HepG2 (cell line): ENCODE data around the gene TEKTIP1. TPM values are rescaled to one million over a fixed set of nuclear protein-coding genes. Genes with fewer than 3 reads are reported as not detected.

Source experiments
- ATAC-seq: fragments of 200-7000 bp; cut with Tn5 transposase; 3 replicates; pipeline ENCODE4 v1.9.1; 2020; ENCODE audit warnings: mild to moderate bottlenecking, moderate library complexity
- BruUV-seq: library from RNA; stranded (reverse); fragments of 400-500 nt; replicated peaks from 2 replicates; lab custom pipeline; 2021; lab: Mats Ljungman, UMichigan
- CTCF ChIA-PET: fragments of 300-600 bp; formaldehyde crosslinking; extraction: SDS; loops from one replicate; lab custom pipeline; 2021; ENCODE audit warnings: low total read pairs, inconsistent platforms, low intra/inter-chr PET ratio; lab: Yijun Ruan, JAX
- POLR2A ChIA-PET: fragments of 350-600 bp; sonication (Branson Sonifier 250); formaldehyde crosslinking; loops from one replicate; lab custom pipeline; 2020; ENCODE audit warnings: antibody characterized with exemption, inconsistent platforms; lab: Yijun Ruan, JAX
- DNase-seq: peaks from one replicate; pipeline ENCODE4 v3.0.0-alpha.2; 2015; ENCODE audit warnings: low spot score
- FAIRE-seq: peaks from 3 replicates; lab custom pipeline; 2011; peaks lifted over from hg19 to GRCh38; lab: Jason Lieb, UNC
- H2AFZ ChIP-seq: one replicate; pipeline ENCODE4 v1.6.1; 2011; ENCODE audit warnings: low read length, inconsistent platforms
- H3K27ac ChIP-seq: fragments of 300-600 bp; 3 replicates; pipeline ENCODE4 v1.8.0; 2011; ENCODE audit warnings: mixed run types, mild to moderate bottlenecking, mixed read lengths, low read length, inconsistent platforms; ENCODE audit not compliant: insufficient read depth; ENCODE audit errors: extremely low read length
- H3K27me3 ChIP-seq, 2 experiments: fragments of 200-600 bp in 1 of 2; 2 replicates in 1 of 2; 3 replicates in 1 of 2; pipeline versions ENCODE4 v1.6.0 to v1.8.0; 2011; ENCODE audit warnings: low read length in 2 of 2, mild to moderate bottlenecking in 2 of 2, moderate library complexity in 2 of 2, inconsistent platforms in 1 of 2; ENCODE audit not compliant: insufficient read depth in 2 of 2, control insufficient read depth in 1 of 2
- H3K36me3 ChIP-seq, 2 experiments: fragments of 200-600 bp in 1 of 2; replicated peaks in 1 of 2; 2 replicates in 1 of 2; 3 replicates in 1 of 2; pipeline versions ENCODE4 v1.5.1 to v1.8.0; 2011; ENCODE audit warnings: low read length in 2 of 2, inconsistent platforms in 1 of 2; ENCODE audit not compliant: insufficient read depth in 2 of 2, control insufficient read depth in 1 of 2
- H3K4me1 ChIP-seq: 2 replicates; pipeline ENCODE4 v1.5.1; 2012; ENCODE audit warnings: low read length, inconsistent platforms; ENCODE audit not compliant: insufficient read depth
- H3K4me2 ChIP-seq: 2 replicates; pipeline ENCODE4 v1.6.0; 2011; ENCODE audit warnings: low read depth, low read length, inconsistent platforms
- H3K4me3 ChIP-seq, 3 experiments: fragments of 200-600 bp in 1 of 3; sonication (generic), shearing (Covaris generic) in 1 of 3; replicated peaks in 1 of 3; 2 replicates each; pipeline ENCODE4 v1.5.1; 2011 to 2016; ENCODE audit warnings: low read length in 3 of 3, inconsistent platforms in 2 of 3, low read depth in 2 of 3, mild to moderate bottlenecking in 2 of 3, control low read depth in 1 of 3, mixed read lengths in 1 of 3; ENCODE audit not compliant: insufficient read depth in 1 of 3
- H3K79me2 ChIP-seq: one replicate; pipeline ENCODE4 v1.6.1; 2011; ENCODE audit warnings: low read length, inconsistent platforms; ENCODE audit not compliant: insufficient read depth
- H3K9ac ChIP-seq: 2 replicates; pipeline ENCODE4 v1.6.0; 2011; ENCODE audit warnings: mild to moderate bottlenecking, low read depth, low read length, inconsistent platforms; ENCODE audit not compliant: insufficient read depth
- H3K9me3 ChIP-seq: 2 replicates; pipeline ENCODE4 v1.5.1; 2012; ENCODE audit warnings: mild to moderate bottlenecking, low read length
- H4K20me1 ChIP-seq: 2 replicates; pipeline ENCODE4 v1.6.0; 2011; ENCODE audit warnings: inconsistent platforms, mild to moderate bottlenecking, low read length, moderate library complexity; ENCODE audit not compliant: insufficient read depth
- CEBPB ChIP-seq: IDR thresholded peaks from 2 replicates; pipeline ENCODE4 v1.6.1; 2011; ENCODE audit warnings: low read depth, low read length, improper control_type of control experiment, borderline replicate concordance
- CEBPG ChIP-seq: IDR thresholded peaks from 2 replicates; pipeline ENCODE4 v1.6.1; 2016
- GATAD2A ChIP-seq: IDR thresholded peaks from 2 replicates; pipeline ENCODE4 v1.6.1; 2016
- GFI1 ChIP-seq: sonication (generic); formaldehyde crosslinking; IDR thresholded peaks from 2 replicates; pipeline ENCODE4 v1.5.0; 2020; ENCODE audit warnings: missing genetic modification reagents, mild to moderate bottlenecking, borderline replicate concordance
- NFRKB ChIP-seq: fragments of 450-650 bp; IDR thresholded peaks from 2 replicates; pipeline ENCODE4 v1.6.1; 2017
- RNF2 ChIP-seq: fragments of 450-650 bp; conservative IDR thresholded peaks from 2 replicates; pipeline ENCODE4 v1.6.1; 2016; ENCODE audit warnings: low read depth
- ZNF121 ChIP-seq: sonication (generic); formaldehyde crosslinking; IDR thresholded peaks from 2 replicates; pipeline ENCODE4 v1.5.0; 2020; ENCODE audit warnings: mild to moderate bottlenecking, missing genetic modification reagents
- ZNF775 ChIP-seq: sonication (generic); formaldehyde crosslinking; IDR thresholded peaks from 2 replicates; pipeline ENCODE4 v1.4.0; 2020; ENCODE audit warnings: missing genetic modification reagents, mild to moderate bottlenecking, moderate library complexity, borderline replicate concordance
- WGBS: methylation state at CpG from one replicate; pipeline ENCODE4 v1.1.6; 2017; ENCODE audit warnings: low lambda C conversion rate; 5-methylcytosine and 5-hydroxymethylcytosine counted together
- in situ Hi-C: cut with HindIII; loops from 2 replicates; pipeline ENCODE4 v1.10.0; 2017; ENCODE audit warnings: low pct_unique_long_range_greater_than_20kb; ENCODE audit not compliant: extremely low pct_ligation_motif_present
- intact Hi-C: fragments of 100-400 bp; cut with micrococcal nuclease; formaldehyde crosslinking; loops from one replicate; pipeline ENCODE4 v1.10.0; 2022; ENCODE audit not compliant: unreplicated experiment
- polyA plus RNA-seq, 8 experiments: library from polyadenylated mRNA; depleted of rRNA in 3 of 8; stranded (reverse) in 7 of 8; unstranded in 1 of 8; fragments of >200 nt; fragmentation: Illumina TruSeq in 4 of 8; extraction: Trizol in 4 of 8; gene quantifications; 2 replicates each; pipeline versions ENCODE4 v1.2.1 to v1.2.3, GENCODE V29; 2011 to 2016; ENCODE audit warnings: low read depth in 4 of 8, missing spikeins in 1 of 8, mixed read lengths in 1 of 8; ENCODE audit not compliant: insufficient read depth in 1 of 8
- total RNA-seq, 5 experiments: library from RNA; depleted of rRNA; stranded (reverse); fragments of >200 nt; fragmentation: Illumina TruSeq; extraction: Trizol; gene quantifications; 2 replicates each; pipeline ENCODE4 v1.2.3, GENCODE V29; 2016; ENCODE audit warnings: low read depth in 1 of 5
- TF ChIP-seq, protein P1 (sequence below): sonication (generic); formaldehyde crosslinking; IDR thresholded peaks from 2 replicates; pipeline ENCODE4 v1.8.0; 2022; ENCODE audit warnings: mild to moderate bottlenecking, missing genetic modification reagents, borderline replicate concordance
- TF ChIP-seq, protein P2 (sequence below): sonication (generic); formaldehyde crosslinking; IDR thresholded peaks from 2 replicates; pipeline ENCODE4 v1.5.1; 2020; ENCODE audit warnings: mild to moderate bottlenecking, moderate library complexity, missing genetic modification reagents

TEKTIP1 gene
- total and polyA plus RNA-seq, 2 of the 13 experiments (the other 11 are each of a cell fraction or from before 2014, with no cell fraction given) = not detected

DNA sequence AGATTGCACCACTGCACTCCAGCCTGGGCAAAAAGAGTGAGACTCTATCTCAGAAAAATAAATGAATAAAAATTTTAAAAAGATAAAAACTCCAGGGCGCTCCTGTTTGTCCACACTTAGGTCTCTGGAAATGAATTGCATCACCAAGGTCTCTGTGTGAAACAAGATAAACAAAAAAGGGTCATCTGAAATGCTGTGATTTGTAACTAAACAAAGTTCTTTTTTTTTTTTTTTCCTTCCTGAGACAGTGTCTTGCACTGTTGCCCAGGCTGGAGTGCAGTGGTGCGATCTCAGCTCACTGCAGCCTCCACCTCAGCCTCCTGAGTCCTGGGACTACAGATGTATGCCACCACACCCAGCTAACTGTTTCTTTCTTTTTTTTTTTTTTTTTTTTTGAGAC lies 21.3 kb upstream of the TEKTIP1 start:
- Histone ChIP-seq H3K4me2 (no peak overlapping the region), H3K79me2 (peaks cover 51% of the 10 kb centered on the region), H3K27ac (no peak overlapping the region), H3K4me3 (no peak overlapping the region), H3K9ac (no peak overlapping the region), H3K27me3 (no peaks in the 10 kb centered on the region), H3K4me1 (peaks cover 15% of the 10 kb centered on the region), H3K9me3 (no peaks in the 10 kb centered on the region), H3K36me3 (peaks cover 10 to 29% of the 10 kb centered on the region in 2 experiments; a peak in 4 of 5 replicates), H2AFZ (no peak overlapping the region), H4K20me1 (peaks cover 34% of the 10 kb centered on the region; the same call in 1 of the 2 replicates)
- FAIRE-seq = no peak
- DNase-seq = no peak
- ATAC-seq = no peak
- in situ Hi-C loops = no loop called here
- 88% methylated on average over 2 of the region's 2 CpGs for WGBS
- TF ChIP-seq CEBPG (peak; percentile 34), GATAD2A (CRISPR knock-in tag) (0 out of 2 replicates have a peak, but pooled peaks have one; percentile 21), ZNF121 (CRISPR knock-in tag) (peak; percentile 95), GFI1 (CRISPR knock-in tag) (peak; percentile 88), CEBPB (peak; percentile 57; the same call in 1 of the 2 replicates), RNF2 (no peak)
- TF ChIP-seq, protein P1, sequence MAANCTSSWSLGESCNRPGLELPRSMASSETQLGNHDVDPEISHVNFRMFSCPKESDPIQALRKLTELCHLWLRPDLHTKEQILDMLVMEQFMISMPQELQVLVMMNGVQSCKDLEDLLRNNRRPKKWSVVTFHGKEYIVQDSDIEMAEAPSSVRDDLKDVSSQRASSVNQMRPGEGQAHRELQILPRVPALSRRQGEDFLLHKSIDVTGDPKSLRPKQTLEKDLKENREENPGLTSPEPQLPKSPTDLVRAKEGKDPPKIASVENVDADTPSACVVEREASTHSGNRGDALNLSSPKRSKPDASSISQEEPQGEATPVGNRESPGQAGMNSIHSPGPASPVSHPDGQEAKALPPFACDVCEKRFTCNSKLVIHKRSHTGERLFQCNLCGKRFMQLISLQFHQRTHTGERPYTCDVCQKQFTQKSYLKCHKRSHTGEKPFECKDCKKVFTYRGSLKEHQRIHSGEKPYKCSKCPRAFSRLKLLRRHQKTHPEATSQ (CRISPR knock-in tag) = no peak
- intact Hi-C loops = no loop called here
- CTCF ChIA-PET = no interaction called here
- no TSS peak for BruUV-seq
- POLR2A ChIA-PET = no interaction called here

DNA sequence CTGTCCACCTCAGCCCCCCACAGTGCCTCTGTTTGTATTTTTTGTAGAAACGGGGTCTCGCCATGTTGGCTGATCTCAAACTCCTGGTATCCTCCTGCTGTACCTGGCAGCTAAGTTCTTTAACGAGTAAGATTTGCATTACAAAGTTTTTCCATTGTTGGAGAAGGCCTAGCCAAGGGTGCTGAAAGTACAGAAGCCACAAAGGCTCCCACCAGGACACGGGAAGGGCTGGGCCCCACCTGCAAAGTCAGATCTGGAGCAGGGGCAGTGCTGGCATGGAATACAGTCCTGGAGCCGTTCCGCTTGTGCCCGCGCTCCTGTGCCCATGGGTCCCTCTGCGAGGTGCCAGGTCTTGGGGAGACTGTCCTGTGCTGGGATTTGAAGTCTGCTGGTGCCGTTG lies 20.7 kb upstream of the TEKTIP1 start:
- intact Hi-C loops (no loop called here), in situ Hi-C loops (no loop called here)
- Histone ChIP-seq H3K27me3 (no peaks in the 10 kb centered on the region), H3K27ac (no peak overlapping the region), H3K4me3 (no peak overlapping the region), H4K20me1 (peaks cover 35% of the 10 kb centered on the region; the same call in 1 of the 2 replicates), H3K4me2 (no peak overlapping the region), H3K79me2 (peaks cover 47% of the 10 kb centered on the region), H3K4me1 (peaks cover 15% of the 10 kb centered on the region), H2AFZ (no peak overlapping the region), H3K9ac (no peak overlapping the region), H3K36me3 (peaks cover 13 to 29% of the 10 kb centered on the region in 2 experiments; a peak in 4 of 5 replicates), H3K9me3 (no peaks in the 10 kb centered on the region)
- ATAC-seq (no peak), FAIRE-seq (no peak), DNase-seq (no peak)
- ChIA-PET CTCF (no interaction called here), POLR2A (no interaction called here)
- TF ChIP-seq ZNF775 (no peak), NFRKB (no peak)
- TF ChIP-seq, protein P2, sequence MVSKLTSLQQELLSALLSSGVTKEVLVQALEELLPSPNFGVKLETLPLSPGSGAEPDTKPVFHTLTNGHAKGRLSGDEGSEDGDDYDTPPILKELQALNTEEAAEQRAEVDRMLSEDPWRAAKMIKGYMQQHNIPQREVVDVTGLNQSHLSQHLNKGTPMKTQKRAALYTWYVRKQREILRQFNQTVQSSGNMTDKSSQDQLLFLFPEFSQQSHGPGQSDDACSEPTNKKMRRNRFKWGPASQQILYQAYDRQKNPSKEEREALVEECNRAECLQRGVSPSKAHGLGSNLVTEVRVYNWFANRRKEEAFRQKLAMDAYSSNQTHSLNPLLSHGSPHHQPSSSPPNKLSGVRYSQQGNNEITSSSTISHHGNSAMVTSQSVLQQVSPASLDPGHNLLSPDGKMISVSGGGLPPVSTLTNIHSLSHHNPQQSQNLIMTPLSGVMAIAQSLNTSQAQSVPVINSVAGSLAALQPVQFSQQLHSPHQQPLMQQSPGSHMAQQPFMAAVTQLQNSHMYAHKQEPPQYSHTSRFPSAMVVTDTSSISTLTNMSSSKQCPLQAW = 0 out of 2 replicates have a peak, but pooled peaks have one; percentile 8
- 98% methylated on average over 10 of the region's 10 CpGs for WGBS
- no TSS peak for BruUV-seq
